A172 (cell line): ENCODE data around the gene COCH. TPM values are rescaled to one million over a fixed set of nuclear protein-coding genes. Genes with fewer than 3 reads are reported as not detected.
"Not testable (repeated sequence)": the region's sequence is repeated elsewhere in the genome, so short reads cannot be mapped to it uniquely, and the experiment has no call there.

Experiments
- DNase-seq: peaks from one replicate; pipeline ENCODE4 v3.0.0-alpha.2; 2015; ENCODE audit warnings: low spot score
- total RNA-seq: library from RNA; depleted of rRNA; stranded (reverse); fragments of >200 nt; shearing (Covaris generic); gene quantifications from 2 replicates; pipeline ENCODE4 v1.2.3, GENCODE V29; 2014

Gene COCH
- total RNA-seq, 1 experiment from 2014 or later: 4.1 TPM

DNA sequence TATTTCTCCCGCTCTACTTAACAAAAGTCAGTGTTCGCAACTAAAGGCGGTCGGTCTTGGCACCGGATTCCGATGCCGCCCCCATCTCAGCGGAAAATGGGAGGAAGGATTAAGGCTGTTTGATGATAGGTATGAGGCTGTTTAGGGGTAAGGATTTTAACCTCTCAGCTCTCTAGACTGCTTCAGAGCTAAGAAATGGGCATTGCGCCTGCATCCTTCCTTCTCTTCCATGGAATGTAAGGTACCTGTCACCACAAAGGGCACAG, 1.4 kb downstream of the COCH start:
- DNase-seq: no peak

DNA sequence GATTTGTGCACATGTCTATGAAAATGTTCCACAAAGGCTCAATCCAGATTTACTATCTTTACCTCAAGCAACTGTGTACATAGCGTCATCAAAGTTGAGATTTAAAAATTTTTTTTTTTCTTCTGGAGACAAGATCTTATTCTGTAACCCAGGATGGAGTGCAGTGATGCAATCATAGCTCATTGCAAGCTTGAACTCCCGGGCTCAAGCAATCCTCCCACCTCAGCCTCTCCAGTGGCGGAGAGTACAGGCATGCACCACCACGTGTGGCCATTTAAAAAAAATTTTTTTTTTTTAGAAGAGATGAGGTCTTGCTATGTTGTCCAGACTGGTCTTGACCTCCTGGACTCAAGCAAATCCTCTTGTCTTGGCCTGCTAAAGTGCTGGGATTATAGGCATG, 2.3 kb downstream of the COCH start:
- no peak for DNase-seq

GRCh38 chr14:30882431-30882830, 8.1 kb downstream of the COCH start:
- DNase-seq: no peak

DNA sequence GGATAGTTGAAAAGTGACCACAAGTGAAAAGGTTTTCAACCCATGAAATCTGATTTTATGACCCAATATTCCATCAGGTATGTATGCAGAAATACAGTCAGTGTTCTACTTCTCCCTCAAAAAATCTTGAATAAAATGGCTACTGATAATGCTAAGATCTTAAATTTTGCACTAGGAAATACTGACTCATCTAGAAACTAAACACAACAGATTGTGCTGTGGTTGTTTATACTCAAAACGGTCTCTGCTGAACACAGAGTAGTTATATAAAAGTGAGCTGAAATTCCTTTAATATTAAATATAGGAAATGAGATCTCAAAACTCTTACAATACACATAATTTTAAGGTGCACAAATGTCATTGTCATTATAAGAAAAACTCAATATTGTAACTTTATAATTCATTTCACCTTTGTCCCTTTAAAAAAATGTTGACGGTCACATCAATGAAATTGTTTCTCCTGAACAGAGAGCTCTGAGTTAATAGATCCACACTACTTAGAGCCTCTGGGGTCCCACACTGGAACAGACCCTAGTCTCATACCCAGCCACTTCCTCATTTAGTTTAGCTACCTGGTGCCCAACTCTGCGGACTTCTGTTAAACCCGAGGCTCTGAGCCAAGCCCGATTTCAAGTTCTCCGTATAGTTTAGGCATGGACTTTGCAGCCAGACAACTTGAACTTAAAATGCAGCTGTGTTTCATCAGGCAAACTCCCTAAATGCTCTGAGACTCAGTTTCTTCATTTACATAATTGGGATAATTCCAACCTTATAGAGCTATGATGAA, 9.3 kb downstream of the COCH start:
- DNase-seq: no peak

DNA sequence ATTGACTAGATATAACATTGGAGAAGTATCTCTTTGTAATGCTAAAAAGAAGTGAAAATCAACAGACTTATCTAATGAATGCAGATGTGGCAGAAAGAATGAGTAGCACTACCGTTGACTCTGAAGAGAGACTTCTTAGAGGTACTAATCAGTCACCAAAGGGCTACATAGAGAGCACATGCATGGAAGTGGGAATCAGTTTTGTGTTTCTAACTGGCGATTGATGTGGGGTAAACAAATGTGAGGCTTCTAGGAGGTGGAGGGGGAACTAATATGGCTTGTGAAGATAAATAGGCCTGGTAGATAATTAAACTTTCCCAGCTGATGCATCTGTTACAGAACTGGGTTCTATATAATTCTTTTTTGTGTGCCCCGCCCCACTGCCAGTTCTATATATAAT, 10.5 kb downstream of the COCH start:
- no peak for DNase-seq

DNA sequence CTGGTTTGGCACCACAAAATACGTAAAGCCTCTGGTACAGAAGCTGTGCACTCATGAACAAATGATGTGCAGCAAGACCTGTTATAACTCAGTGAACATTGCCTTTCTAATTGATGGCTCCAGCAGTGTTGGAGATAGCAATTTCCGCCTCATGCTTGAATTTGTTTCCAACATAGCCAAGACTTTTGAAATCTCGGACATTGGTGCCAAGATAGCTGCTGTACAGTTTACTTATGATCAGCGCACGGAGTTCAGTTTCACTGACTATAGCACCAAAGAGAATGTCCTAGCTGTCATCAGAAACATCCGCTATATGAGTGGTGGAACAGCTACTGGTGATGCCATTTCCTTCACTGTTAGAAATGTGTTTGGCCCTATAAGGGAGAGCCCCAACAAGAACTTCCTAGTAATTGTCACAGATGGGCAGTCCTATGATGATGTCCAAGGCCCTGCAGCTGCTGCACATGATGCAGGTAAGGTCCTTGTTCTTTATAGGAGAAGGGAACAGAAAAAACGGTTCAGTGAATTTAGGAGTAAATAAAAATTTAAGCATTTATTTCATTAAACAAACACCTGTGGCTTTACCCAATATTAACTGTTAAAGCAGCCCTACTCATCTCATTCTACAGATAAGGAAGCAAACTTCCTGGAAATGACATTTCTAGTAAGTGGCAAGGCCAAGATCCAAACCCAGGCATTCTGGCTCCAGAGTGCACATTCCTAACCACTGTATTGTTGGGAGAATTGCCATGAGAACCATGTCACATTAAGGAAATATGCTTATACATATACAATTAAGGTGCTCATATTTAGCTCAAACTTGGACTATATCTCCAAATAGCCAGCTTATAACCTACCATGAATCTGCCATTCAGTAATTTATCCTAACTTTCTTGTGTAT, 11.7 kb downstream of the COCH start:
- DNase-seq: no peak

GRCh38 chr14:30888480-30889243, 14.3 kb downstream of the COCH start:
- no peak for DNase-seq

GRCh38 chr14:30889244-30889594, 14.9 kb downstream of the COCH start:
- no peak for DNase-seq

- DNase-seq: no peak
Measured at GRCh38 chr14:30893819-30894218, 19.5 kb downstream of the COCH start.

DNA sequence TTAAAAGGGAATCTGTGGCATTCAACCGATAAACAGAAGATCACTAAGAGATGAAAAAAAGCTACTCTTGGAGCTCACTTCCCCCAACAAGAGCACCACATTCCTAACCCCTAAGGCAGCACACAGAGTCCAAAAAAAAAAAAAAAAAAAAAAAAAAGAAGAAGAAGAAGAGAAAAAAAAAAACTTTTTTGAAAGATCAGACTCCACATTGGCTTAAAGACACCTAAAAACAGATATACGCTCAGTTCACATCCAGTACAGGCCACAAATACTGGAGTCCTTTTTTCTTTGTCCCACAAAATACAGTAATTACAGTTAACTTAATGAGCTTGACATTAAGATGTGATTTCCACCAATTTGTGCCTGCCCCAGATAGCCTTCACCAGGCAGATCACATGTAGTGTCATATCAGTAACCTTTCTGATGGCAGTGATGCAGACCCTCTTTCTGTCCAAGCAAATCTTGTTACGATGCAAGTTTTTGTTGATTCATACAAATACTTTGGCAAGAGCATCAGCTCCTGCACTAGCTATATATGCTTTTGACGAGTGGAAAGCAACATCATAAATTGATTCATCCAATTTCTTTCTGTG, 20.7 kb downstream of the COCH start:
- DNase-seq: no peak

GRCh38 chr14:30896435-30896834, 22.1 kb downstream of the COCH start:
- DNase-seq: no peak

GRCh38 chr14:30897121-30897520, 22.8 kb downstream of the COCH start:
- DNase-seq: not testable (repeated sequence)

DNA sequence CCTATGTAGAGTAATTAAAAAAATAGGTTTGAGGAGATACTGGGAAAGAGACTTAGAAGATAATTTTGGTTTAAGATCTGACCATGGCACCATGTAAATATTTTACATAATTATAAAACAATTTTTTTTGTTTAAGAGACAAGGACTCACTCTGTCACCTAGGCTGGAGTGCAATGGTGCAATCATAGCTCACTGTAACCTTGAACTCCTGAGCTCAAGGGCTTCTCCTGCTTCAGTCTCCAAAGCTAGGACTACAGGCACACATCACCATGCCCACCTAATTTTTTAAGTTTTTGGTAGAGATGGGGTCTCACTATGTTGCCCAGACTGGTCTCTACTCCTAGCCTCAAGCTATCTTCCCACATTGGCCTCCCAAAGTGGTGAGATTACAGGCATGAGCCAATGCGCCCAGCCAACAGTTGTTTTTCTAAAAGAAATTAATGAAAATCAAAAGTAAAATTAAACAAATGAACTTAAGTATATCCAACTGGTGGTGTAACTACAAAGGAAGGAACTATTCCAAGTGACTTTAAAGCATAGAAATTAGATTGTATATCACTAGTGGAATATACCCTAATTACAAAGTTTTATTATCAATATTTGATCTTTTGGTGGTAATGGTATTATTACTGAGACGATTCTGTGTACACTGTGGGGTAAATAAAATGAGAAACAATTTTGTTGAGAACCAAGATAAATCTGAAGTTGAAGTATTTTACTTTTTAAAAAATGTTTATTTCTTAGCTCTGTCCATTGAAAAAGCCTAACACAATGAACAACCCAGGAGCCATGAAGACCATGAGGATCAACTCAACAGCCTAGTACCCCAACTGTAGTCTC, 29.1 kb downstream of the COCH start:
- DNase-seq: no peak

DNA sequence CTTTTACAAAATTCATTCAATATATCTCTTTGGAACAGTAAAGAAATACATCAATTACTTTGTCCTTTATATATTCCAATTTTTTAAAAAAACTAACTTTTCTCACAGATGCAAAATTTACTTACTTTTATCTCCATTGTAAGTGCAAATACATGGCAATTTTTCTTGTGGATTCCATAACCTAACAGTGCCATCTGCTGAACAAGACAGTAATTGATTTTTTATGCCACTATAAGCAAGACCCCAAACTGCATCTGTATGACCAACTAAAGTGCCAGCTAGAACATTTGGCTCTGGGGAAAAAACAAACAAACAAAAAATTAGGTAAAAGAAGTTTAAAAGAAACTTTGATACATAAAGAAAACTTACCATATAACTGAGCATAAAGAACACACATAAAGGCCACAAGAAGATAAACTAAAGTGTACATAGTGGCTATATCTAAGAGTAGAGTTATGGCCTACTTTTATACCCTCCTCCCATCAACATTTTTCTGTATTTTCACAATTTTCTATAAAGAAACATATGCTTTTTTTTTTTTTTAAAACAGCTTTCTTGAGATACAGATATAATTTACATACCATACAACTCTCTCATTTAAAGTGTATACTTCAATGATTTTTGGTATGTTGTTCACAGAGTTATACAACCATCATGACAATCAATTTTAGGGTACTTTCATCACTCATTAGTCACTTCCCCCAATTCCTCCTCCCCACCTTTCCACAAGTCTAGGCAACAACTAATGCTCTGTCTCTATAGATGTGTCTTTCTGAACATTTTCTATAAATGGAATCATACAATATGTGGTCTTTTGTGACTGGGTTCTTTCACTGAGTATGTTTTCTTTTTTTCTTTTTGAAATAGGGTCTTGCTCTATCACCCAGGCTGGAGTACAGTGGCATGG, 32.6 kb downstream of the COCH start:
- DNase-seq: no peak

- DNase-seq: no peak
Measured at GRCh38 chr14:30907659-30908057, 33.3 kb downstream of the COCH start.

DNA sequence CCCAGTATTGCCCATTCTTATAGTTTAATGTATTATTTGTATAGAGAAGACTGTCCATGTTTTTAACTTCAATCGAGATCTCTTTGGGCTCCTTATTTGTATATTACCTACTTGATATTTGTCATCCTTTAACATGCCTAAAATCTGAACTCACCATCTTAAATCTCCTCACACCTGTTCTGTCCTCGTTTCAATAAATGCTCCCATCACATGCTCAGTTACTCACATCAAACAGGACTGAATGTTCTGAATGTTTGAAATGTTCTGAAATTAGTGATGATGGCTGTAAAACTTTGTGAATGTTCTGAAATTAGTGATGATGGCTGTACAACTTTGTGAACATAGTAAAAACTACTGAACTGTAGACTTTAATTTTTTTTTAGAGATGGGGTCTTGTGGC, 34.5 kb downstream of the COCH start:
- no peak for DNase-seq

GRCh38 chr14:30914812-30915211, 40.5 kb downstream of the COCH start:
- no peak for DNase-seq

DNA sequence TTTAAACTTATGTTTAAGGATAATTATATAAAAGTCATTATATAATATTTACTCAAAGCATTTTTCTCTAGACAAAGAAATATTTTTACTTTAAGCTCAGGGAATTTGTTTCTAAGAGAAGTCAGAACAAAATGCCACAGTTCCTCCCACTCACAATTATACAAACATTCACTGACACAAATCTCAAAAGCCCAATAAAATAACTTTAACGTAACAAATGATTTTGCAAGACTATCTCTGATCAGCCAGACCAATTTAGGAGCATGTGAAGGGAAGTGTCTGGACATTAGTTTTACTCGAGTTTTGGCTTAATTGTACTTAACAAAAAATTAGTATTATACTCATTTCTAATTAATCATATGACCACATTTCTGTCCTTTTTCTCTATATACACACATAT, 41.2 kb downstream of the COCH start:
- no peak for DNase-seq

- no peak for DNase-seq
Measured at GRCh38 chr14:30921305-30921704, 46.9 kb downstream of the COCH start.

- DNase-seq: no peak
Measured at GRCh38 chr14:30921788-30922187, 47.4 kb downstream of the COCH start.
